H9 (cell line): ENCODE data around the gene ROM1. TPM values are rescaled to one million over a fixed set of nuclear protein-coding genes. Genes with fewer than 3 reads are reported as not detected.

ENCODE experiments used
- DNase-seq: peaks from one replicate; pipeline ENCODE4 v3.0.0-alpha.2; 2017
- H2AFZ ChIP-seq: one replicate; pipeline ENCODE4 v1.6.1; 2013; ENCODE audit warnings: mild to moderate bottlenecking, low read length, control low read depth, moderate library complexity
- H2AK5ac ChIP-seq: 2 replicates; pipeline ENCODE4 v1.6.1; 2013; ENCODE audit warnings: low read length, control low read depth, mixed read lengths; ENCODE audit not compliant: insufficient read length
- H2BK120ac ChIP-seq: one replicate; pipeline ENCODE4 v1.6.1; 2013; ENCODE audit warnings: low read depth, mild to moderate bottlenecking, low read length, control low read depth, inconsistent platforms; ENCODE audit not compliant: poor library complexity, severe bottlenecking
- H2BK12ac ChIP-seq: 2 replicates; pipeline ENCODE4 v1.6.1; 2013; ENCODE audit warnings: low read length, control low read depth, mixed read lengths, low read depth; ENCODE audit not compliant: insufficient read length
- H2BK15ac ChIP-seq: 2 replicates; pipeline ENCODE4 v1.6.1; 2013; ENCODE audit warnings: low read depth, low read length, control low read depth
- H2BK20ac ChIP-seq: one replicate; pipeline ENCODE4 v1.6.1; 2013; ENCODE audit warnings: low read depth, mild to moderate bottlenecking, low read length, control low read depth, inconsistent platforms; ENCODE audit not compliant: poor library complexity, severe bottlenecking
- H2BK5ac ChIP-seq: 2 replicates; pipeline ENCODE4 v1.6.1; 2013; ENCODE audit warnings: low read length, control low read depth, mixed read lengths; ENCODE audit not compliant: insufficient read length
- H3K14ac ChIP-seq: 2 replicates; pipeline ENCODE4 v1.6.1; 2013; ENCODE audit warnings: low read length, control low read depth; ENCODE audit not compliant: insufficient read depth
- H3K18ac ChIP-seq: 2 replicates; pipeline ENCODE4 v1.6.1; 2013; ENCODE audit warnings: low read depth, mild to moderate bottlenecking, mixed read lengths, low read length, control low read depth; ENCODE audit not compliant: insufficient read length
- H3K23ac ChIP-seq: 2 replicates; pipeline ENCODE4 v1.6.1; 2013; ENCODE audit warnings: low read length, control low read depth, mixed read lengths, low read depth; ENCODE audit not compliant: insufficient read length
- H3K23me2 ChIP-seq: 2 replicates; pipeline ENCODE4 v1.6.1; 2013; ENCODE audit warnings: low read depth, mild to moderate bottlenecking, mixed read lengths, low read length, control low read depth; ENCODE audit not compliant: insufficient read length, poor library complexity, severe bottlenecking
- H3K27ac ChIP-seq: 2 replicates; pipeline ENCODE4 v1.5.1; 2013; ENCODE audit warnings: low read length, control low read depth, mixed read lengths, low read depth; ENCODE audit not compliant: insufficient read length
- H3K27me3 ChIP-seq: 2 replicates; pipeline ENCODE4 v1.6.1; 2013; ENCODE audit warnings: low read length, control low read depth, inconsistent platforms; ENCODE audit not compliant: insufficient read depth
- H3K4ac ChIP-seq: 2 replicates; pipeline ENCODE4 v1.6.1; 2013; ENCODE audit warnings: low read depth, mild to moderate bottlenecking, control low read depth, inconsistent platforms, low read length, moderate library complexity
- H3K4me1 ChIP-seq: 2 replicates; pipeline ENCODE4 v1.6.1; 2013; ENCODE audit warnings: low read length, control low read depth, inconsistent platforms; ENCODE audit not compliant: insufficient read depth
- H3K4me2 ChIP-seq: 2 replicates; pipeline ENCODE4 v1.6.1; 2013; ENCODE audit warnings: low read length, control low read depth, mixed read lengths; ENCODE audit not compliant: insufficient read length, insufficient read depth
- H3K56ac ChIP-seq: 2 replicates; pipeline ENCODE4 v1.6.1; 2013; ENCODE audit warnings: low read depth, mild to moderate bottlenecking, mixed read lengths, low read length, control low read depth; ENCODE audit not compliant: insufficient read length
- H3K79me1 ChIP-seq: 2 replicates; pipeline ENCODE4 v1.6.1; 2013; ENCODE audit warnings: low read depth, mild to moderate bottlenecking, moderate library complexity, low read length, control low read depth, inconsistent platforms; ENCODE audit not compliant: insufficient read depth, poor library complexity, severe bottlenecking
- H3K79me2 ChIP-seq: 2 replicates; pipeline ENCODE4 v1.6.1; 2013; ENCODE audit warnings: low read length, control low read depth, inconsistent platforms; ENCODE audit not compliant: insufficient read depth
- H3K9ac ChIP-seq: 2 replicates; pipeline ENCODE4 v1.6.1; 2013; ENCODE audit warnings: low read length, control low read depth, mixed read lengths; ENCODE audit not compliant: insufficient read length; ENCODE audit errors: extremely low read depth
- H3K9me3 ChIP-seq: one replicate; pipeline ENCODE4 v1.6.1; 2013; ENCODE audit warnings: low read depth, low read length, inconsistent platforms; ENCODE audit not compliant: control insufficient read depth
- H3T11ph ChIP-seq: one replicate; pipeline ENCODE4 v1.6.1; 2013; ENCODE audit warnings: mild to moderate bottlenecking, low read length, control low read depth, inconsistent platforms
- H4K20me1 ChIP-seq: one replicate; pipeline ENCODE4 v1.6.1; 2013; ENCODE audit not compliant: control insufficient read depth, insufficient read length, insufficient read depth
- H4K5ac ChIP-seq: 2 replicates; pipeline ENCODE4 v1.6.1; 2013; ENCODE audit warnings: low read depth, mild to moderate bottlenecking, mixed read lengths, low read length, control low read depth; ENCODE audit not compliant: insufficient read length
- H4K8ac ChIP-seq: replicated peaks from 2 replicates; pipeline ENCODE4 v1.6.1; 2013; ENCODE audit warnings: low read length, control low read depth, mixed read lengths, low read depth; ENCODE audit not compliant: insufficient read length
- H4K91ac ChIP-seq: 2 replicates; pipeline ENCODE4 v1.6.1; 2013; ENCODE audit warnings: low read depth, mild to moderate bottlenecking, moderate library complexity, mixed read lengths, low read length, control low read depth; ENCODE audit not compliant: insufficient read length
- H3K27ac Mint-ChIP-seq, 3 experiments: 2 replicates in 2 of 3; 3 replicates in 1 of 3; pipeline ENCODE4 v1.8.0; 2020 to 2021; ENCODE audit warnings: mixed read lengths in 3 of 3, mild to moderate bottlenecking in 1 of 3, moderate library complexity in 1 of 3
- H3K27me3 Mint-ChIP-seq: 2 replicates; pipeline ENCODE4 v1.8.0; 2021; ENCODE audit warnings: low read depth, mild to moderate bottlenecking, moderate library complexity, mixed read lengths
- H3K36me3 Mint-ChIP-seq, 3 experiments: 2 replicates in 2 of 3; 3 replicates in 1 of 3; pipeline ENCODE4 v1.8.0; 2020 to 2021; ENCODE audit warnings: low read depth in 3 of 3, mixed read lengths in 3 of 3; ENCODE audit not compliant: insufficient read depth in 1 of 3
- H3K4me1 Mint-ChIP-seq, 2 experiments: 2 replicates each; pipeline ENCODE4 v1.8.0; 2020; ENCODE audit warnings: mixed read lengths in 2 of 2
- H3K4me3 Mint-ChIP-seq, 2 experiments: 2 replicates in 1 of 2; 3 replicates in 1 of 2; pipeline ENCODE4 v1.8.0; 2020 to 2021; ENCODE audit warnings: mild to moderate bottlenecking in 2 of 2, mixed read lengths in 2 of 2, moderate library complexity in 1 of 2
- H3K9me3 Mint-ChIP-seq, 2 experiments: 2 replicates in 1 of 2; 3 replicates in 1 of 2; pipeline ENCODE4 v1.8.0; 2020; ENCODE audit warnings: mild to moderate bottlenecking in 2 of 2, mixed read lengths in 2 of 2, moderate library complexity in 1 of 2
- CTCF ChIP-seq: fragments of 200-600 bp; sonication (generic); conservative IDR thresholded peaks from 3 replicates; pipeline ENCODE4 v1.8.0; 2021; ENCODE audit warnings: antibody characterized with exemption, mild to moderate bottlenecking
- WGBS: extraction: QIAGEN DNeasy Blood & Tissue Kit; methylation state at CpG from one replicate; pipeline ENCODE4 v1.1.7; 2013; ENCODE audit warnings: missing lambda C conversion rate, low lambda C conversion rate, mixed read lengths; ENCODE audit not compliant: insufficient read length; ENCODE audit errors: extremely low coverage; 5-methylcytosine and 5-hydroxymethylcytosine counted together
- total RNA-seq: library from RNA; stranded (reverse); gene quantifications from 2 replicates; pipeline ENCODE4 v1.2.1, GENCODE V29; 2021

The ROM1 gene
- total RNA-seq, 1 experiment from 2014 or later = 0.79 TPM

- H4K8ac ChIP-seq = no peak overlapping the region
- no peak overlapping the region for H4K5ac ChIP-seq
- Mint-ChIP-seq H3K27me3 (peaks cover 1% of the 10 kb centered on the region; the same call in 1 of the 2 replicates), H3K9me3 (no peaks in the 10 kb centered on the region), H3K4me3 (no peak overlapping the region), H3K4me1 (no peaks in the 10 kb centered on the region), H3K36me3 (peaks cover 70 to 97% (median 89%) of the 10 kb centered on the region in 3 experiments; a peak in 6 of 7 replicates), H3K27ac (peak overlapping the region in 1 of 3 experiments; percentile 41; a peak in 2 of 7 replicates)
- H2BK12ac ChIP-seq = no peak overlapping the region
- H2BK120ac ChIP-seq = no peak overlapping the region
- no peaks in the 10 kb centered on the region for H3K27me3 ChIP-seq
- no peak overlapping the region for H3K56ac ChIP-seq
- H2BK5ac ChIP-seq = no peak overlapping the region
- no peak overlapping the region for H3K14ac ChIP-seq
- H4K91ac ChIP-seq = no peak overlapping the region
- no peak for DNase-seq
- H2BK20ac ChIP-seq = no peak overlapping the region
- no peaks in the 10 kb centered on the region for H3K9me3 ChIP-seq
- no peaks in the 10 kb centered on the region for H3K79me1 ChIP-seq
- no peak overlapping the region for H3K23ac ChIP-seq
- H3K4ac ChIP-seq = no peak overlapping the region
- H3K18ac ChIP-seq = no peak overlapping the region
- no peak overlapping the region for H3T11ph ChIP-seq
- no peaks in the 10 kb centered on the region for H3K79me2 ChIP-seq
- H2AFZ ChIP-seq = no peak overlapping the region
- WGBS = no CpG with 5 or more reads among the region's 6 CpGs
- no peak overlapping the region for H2AK5ac ChIP-seq
- H3K23me2 ChIP-seq = no peaks in the 10 kb centered on the region
- H3K27ac ChIP-seq = no peak overlapping the region
- no peak overlapping the region for H3K4me2 ChIP-seq
- no peaks in the 10 kb centered on the region for H3K4me1 ChIP-seq
- TF ChIP-seq CTCF = no peak
- no peak overlapping the region for H2BK15ac ChIP-seq
- no peaks in the 10 kb centered on the region for H4K20me1 ChIP-seq
- H3K9ac ChIP-seq = no peak overlapping the region
Measured at GRCh38 chr11:62632492-62632891, 19.4 kb downstream of the ROM1 start.
